HTERT RPE-1 (cell line): ENCODE measurements around the gene ARHGEF6.
"Not testable (repeated sequence)": the region's sequence is repeated elsewhere in the genome, so short reads cannot be mapped to it uniquely, and the experiment has no call there.

Experiments used
- in situ Hi-C: fragments of 300-500 bp; cut with MboI; formaldehyde crosslinking; loops from 4 replicates; pipeline ENCODE4 v1.14.3; 2020; ENCODE audit warnings: low sequenced_read_pairs

ARHGEF6 gene

DNA sequence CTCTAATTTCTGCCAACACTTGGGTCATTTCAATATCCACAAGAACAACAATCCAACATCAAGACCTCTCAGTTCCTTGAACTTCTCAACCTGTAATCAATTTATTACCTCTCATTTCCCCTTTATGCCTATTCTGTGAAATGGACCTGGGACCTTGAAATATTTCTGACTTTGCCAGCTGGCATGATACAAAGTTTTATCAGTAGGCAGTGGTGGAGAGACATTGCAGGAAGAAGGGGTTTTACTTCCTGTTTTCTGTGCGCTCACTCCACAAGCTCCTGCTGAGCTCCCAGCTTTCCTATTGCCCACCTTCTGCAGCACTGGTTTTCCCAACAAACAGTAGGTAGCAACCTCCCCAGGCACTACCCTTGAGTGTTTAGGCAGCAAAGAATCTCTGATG lies 3.5 kb upstream of the ARHGEF6 start:
- in situ Hi-C loops, result no loop called here

DNA sequence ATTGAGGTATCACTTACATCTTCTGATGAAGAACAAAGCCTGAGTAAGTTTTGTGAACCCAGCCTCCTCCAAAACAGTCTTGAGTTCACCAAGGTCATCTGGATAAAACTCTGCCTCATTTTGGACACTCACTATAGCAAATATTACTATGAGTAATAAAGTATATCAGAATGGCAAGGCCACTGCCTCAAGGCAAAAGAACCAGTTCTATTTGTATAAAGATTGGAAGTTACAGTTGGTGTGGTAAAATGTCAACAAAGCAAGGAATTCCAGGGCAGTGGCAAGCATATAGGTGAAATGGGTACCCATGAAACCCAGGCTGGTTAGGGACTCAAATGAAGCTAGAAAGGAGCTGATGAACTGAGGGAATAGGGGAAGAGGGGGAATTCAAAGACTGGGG lies 2.4 kb upstream of the ARHGEF6 start:
- in situ Hi-C loops, result no loop called here

DNA sequence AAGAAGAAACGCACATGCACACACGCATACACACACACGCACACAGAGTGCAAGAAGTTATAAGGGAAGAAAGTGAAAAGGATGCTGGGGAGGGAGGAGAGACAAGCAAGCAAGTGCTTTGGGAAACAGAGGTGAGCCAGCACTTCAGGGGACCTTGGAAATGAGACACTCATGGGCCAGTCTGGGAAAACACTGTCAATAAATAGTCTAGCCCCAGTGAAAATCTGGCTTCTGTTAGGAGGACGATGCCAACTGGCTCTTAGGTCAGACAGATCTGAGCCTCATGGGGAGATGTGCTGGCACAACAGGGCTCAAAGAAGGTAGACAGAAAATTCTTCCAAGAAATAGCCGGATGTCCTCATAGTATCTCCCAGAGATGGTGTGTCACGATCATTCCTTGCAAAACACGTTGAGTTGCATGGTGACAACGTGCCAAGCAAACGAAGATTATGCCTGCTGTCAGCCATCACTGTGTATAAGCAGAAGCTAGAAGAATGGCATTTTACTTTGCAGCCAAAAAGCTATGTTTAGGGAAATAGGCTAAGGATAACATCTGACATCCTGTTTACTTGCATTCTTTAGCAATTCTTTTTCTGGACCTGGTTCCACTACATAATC lies 557 bp upstream of the ARHGEF6 start:
- in situ Hi-C loops, result no loop called here

DNA sequence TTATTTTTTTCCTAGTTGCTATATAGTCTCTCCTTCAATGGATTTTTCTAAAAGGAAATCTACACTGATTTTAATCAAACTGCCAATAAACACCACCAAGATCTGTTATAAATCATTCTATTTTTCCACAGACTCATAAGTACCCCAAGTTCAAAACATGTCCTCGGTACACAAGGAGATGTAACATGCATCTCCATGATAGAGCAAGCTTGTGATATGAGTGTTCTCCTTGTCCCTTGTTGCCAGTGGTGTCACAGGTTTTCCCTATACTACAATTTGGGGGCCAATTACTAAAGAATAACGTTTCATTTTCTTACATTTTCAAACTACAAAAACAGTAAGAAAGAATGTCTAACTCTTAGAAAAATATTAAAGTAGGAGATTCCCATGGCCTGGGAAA lies 491 bp downstream of the ARHGEF6 start:
- in situ Hi-C loops, result no loop called here

DNA sequence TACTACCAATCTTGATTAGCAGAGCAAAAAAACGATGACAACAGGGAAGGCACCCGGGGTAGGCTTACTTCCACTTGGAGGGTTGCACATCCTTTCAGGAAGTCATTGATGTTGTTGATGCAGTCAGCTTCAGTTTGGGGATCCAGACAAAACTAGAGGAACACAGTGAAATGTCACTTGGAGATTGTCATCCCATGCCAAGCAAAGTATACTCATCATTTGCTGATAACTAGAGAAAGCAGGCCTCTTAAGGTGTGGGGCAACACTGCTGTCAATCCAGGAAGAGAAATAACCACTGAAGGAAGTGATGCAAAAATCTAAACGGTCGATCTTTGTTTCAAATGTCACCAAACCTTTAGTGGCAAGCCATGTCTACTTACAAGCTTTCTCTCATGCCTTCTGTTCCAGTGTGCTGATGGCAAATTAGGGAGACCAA lies 1.4 kb downstream of the ARHGEF6 start:
- in situ Hi-C loops, result no loop called here

DNA sequence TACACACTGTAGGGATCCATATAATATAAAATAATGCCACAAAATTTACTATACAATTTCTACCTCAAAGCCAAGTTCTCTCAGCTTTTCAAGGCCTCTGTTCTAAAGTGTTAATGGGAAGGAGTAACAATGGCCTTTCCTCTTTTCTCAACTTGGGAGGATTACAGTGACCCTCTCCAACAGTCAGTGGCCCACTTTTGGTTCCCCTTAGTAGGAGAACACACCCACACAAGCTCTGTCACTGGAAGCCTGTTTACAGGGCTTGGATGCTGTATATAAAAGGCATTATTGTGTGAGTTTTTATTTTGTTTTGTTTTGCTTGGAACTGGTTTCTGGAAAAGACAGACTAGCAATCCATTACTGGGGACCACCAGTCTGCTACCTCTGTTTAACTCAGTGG lies 1.8 kb downstream of the ARHGEF6 start:
- in situ Hi-C loops, result no loop called here

DNA sequence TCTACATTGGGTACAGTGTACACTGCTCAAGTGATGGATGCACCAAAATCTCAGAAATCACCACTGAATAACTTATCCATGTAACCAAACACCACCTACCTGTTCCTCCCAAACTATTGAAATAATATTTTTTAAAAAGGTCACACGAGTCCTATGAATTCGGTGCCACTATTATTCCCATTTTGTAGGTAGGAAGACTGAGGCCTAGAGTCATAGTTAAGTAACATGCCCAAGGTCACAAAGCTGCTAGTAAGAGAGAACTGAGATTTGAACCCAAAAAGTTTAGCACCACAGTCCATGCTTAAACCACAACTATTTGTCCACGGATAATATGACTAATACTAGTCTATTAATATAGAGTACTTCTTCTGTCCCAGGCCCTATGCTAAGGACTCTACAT lies 2.7 kb downstream of the ARHGEF6 start:
- in situ Hi-C loops, result no loop called here

DNA sequence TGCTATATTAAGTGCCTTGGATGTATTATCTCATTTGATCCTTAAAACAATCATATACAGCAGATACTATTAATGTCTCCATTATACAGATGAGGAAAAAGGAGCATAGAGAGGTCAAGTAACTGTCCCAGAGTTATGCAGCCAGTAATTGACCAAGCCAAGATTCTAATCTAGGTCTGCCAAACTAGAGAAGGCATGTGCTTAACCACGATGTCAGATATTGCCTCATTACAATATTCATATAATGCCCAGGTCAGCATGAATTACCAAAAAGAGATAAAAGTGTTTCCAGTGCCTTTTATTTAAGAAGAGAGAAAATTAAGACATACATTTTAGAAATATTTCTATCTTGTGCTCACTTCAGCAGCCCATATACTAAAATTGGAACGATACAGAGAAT lies 7.1 kb downstream of the ARHGEF6 start:
- in situ Hi-C loops, result no loop called here

DNA sequence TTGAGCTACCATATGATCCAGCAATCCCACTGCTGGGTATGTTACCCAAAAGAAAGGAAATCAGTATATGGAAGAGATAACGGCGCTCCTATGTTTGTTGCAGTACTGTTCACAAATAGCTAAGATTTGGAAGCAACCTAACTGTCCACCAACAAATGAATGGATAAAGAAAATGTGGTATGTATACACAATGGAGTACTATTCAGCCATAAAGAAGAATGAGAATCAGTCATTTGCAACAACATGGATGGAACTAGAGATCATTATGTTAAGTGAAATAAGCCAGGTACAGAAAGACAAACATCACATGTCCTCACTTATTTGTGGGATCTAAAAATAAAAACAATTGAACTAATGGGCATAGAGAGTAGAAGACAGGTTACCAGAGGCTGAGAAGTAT lies 8.9 kb downstream of the ARHGEF6 start:
- in situ Hi-C loops, result not testable (repeated sequence)

DNA sequence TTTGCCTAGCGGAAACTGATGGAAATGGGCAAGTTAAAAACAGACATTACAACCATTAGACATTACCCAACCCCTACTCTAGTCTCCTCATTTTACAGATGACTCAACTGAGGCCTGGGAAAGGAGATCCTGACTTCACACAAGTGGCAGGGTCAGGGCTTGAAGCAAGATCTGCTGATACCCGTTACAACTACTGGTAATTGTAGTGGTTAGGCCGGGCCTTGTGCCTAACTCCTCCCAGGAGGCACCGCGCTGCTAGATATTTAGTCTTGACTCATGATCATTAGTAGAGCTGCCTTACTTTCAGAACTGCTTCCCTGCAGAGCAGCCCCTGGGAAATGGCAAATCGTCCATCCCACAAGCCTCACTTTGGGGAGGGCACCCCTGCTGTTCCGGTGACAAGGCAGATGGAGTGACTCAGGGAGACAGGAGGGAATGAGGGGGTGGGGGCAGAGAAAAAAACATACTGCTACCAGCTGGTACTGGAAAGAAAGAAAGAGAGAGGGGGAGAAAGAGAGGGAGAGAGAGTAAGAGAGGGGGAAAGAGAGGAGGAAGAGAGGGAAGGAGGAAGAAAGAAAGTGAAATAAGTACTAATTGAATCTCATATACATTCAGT lies 12.2 kb downstream of the ARHGEF6 start:
- in situ Hi-C loops, result no loop called here

DNA sequence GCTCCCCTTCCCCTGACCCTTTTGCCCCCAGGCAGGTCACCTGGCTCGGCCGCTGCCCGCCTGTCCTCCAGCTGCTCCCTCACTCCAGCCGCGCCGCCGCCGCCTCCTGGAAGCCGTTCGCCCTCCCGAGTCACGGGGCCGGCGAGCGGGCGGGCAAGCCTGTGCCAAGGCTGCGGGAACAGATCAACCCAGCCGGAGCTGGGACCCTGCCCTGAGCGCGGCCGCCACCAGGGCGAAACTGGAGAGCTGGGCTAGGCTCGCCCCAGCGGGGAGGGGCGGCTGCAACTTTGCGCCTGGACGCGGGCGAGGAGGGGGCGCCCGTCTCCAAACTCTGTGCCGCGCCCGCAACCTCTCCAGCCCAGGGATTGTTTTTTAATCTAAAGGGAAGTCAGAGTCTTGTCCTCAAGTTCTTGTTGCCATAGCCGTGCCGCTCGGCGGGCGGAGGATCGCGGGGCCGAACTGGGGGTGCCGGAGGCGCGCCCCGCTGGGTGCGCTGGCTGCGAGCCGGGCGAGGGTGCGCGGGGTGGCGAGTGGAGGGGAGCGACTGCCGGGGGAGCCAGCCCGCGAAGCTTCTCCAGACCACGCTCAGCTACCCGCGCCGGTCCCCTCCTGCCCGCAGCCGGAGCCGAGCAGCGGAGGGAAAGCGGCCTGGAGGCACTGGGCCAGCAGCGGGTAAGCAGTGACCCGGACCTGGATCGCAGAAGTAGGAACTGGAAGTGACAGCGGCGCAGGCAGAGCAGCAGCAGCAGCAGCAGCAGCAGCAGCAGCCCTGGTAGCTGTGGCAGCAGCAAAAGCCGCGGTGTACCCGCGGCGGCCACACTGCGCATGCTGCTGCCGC lies 13.4 kb downstream of the ARHGEF6 start:
- in situ Hi-C loops, result no loop called here

DNA sequence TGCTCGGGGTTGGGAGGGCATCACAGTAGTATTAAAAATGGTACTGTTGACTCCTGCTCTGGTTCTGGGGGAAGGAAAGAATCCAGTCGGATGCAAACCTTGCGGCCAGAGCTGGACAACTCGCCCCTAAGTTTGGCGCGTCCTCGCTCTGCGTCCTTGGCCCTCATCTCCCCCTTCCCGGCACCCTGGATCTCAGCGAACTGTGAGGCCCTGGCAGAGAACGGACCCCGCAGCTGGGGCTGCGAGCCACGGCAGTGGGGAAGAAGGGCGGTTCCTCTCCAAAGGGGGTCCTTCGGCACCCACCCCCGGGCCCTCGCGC lies 14.0 kb downstream of the ARHGEF6 start:
- in situ Hi-C loops, result no loop called here

DNA sequence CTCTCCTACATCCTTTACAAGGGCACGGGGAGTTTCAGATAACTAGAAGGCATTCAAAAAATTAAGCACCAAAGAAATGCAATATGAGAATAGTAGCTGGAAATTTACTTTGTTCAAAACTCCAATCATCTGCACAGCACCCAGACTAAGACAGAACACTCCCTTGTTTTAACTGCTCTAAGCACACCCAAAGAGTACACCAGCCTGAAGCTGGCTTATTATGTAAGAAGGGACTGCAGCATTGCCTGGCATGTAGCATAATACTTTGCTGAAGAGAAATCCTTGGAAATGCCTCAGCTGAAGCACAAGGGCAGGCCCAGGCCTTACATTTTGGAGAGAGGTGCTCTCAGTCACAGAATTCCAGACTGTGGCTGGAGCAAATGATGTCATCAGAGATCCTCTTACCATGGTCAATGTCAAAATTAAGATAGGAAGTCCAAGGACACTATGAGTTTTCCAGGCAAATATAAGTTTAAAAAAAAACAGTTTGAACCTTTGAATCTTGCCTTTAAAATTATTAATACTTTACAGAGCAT lies 14.8 kb downstream of the ARHGEF6 start:
- in situ Hi-C loops, result no loop called here

DNA sequence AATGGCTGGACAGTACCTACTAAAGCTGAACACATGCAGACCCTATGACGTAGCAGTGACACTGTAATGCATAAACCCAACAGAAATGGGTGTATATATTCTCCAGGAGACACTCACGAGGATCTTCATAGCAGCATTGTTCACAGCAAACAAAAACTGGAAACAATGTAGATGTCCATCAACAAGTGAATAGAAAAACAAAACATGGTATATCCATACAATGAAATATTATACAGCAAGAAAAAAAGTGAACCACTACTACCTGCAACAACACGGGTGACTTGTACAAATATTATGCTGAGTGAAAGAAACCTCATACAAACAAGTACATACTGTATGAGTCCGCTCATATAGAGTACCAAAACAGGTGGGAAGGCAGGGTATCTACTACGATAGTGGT lies 16.5 kb downstream of the ARHGEF6 start:
- in situ Hi-C loops, result no loop called here

DNA sequence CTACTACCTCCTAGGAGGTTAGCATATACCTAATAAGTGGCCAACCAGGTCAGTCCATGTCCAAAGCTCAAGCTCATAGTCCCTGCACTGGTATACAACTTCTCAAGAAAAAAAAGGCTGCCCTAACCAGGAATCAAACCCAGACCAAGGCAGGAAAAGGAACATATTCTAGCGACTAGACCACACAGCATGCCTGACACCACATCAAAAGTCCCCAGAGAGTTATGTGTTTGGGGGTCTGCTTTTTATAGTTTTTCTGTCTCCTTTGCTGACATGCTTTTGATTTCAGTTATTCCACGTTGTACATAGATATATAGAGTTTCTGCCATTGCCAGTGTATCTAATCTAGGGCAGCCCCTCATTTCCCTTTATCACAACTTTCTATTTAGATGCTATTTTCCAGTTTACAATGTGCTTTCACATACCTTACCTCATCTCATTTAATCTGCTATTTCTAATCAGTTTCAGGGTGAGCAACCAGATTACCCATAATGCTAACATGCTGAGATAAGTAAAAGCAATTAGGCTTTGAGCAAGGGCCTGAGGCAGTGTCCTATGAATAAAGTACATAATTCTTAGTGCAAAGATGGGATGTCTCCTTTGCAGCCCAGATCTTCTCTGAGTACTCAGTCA lies 17.8 kb downstream of the ARHGEF6 start:
- in situ Hi-C loops, result no loop called here

DNA sequence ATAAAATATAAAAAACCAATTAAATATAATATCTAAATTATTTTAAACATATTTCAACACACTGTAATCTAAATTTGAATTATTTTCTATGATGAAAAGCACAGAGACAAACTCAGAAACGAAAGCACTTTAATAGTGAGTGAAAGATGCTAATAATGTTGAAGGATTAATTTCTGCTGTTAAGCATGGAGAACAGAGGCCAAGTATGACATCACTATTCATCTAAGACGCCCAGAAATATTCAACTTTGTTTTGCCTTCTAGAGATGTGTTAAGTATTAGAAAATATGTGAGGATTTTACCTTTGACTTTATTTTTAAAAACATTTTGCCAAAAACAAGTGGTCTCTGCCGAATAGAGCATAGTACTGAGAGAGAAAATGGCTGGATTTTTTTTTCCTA lies 19.3 kb downstream of the ARHGEF6 start:
- in situ Hi-C loops, result no loop called here

DNA sequence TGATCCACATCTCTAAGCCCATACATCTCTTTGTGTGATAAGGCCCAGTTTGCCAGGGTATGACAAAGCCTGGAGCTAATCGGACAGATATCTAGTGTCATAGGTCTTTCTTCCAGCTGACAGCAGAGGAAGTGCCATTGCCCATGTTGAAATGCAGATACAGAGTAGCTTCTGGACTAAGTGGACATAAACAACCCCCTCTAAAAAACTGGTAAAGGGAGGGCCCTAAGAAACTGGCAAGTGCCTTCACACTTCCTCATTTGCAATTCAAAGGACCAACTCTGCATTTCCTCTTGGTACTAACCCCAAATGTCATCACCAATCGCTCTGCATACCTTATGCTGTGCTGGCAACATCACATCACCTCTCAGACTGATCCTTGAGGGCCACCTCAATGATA lies 20.8 kb downstream of the ARHGEF6 start:
- in situ Hi-C loops, result no loop called here

DNA sequence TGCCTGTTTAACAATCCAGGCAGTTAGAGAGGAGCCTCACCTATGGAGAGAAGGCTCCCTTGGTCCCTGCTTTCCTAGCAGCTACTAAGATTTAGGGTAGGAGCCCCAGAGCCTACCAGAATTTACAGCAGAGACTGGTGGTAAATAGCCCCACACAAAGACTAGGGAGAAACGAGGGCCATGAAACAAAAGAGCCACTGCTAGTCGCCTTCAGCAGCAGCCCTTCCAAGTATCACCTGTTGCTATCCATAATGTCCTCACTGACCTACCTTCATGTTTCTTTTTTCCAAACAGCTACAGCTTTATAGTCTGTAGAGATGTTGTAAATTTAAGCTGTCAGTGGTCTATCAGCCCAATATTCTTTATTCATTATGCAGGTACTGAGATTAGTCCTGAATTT lies 25.3 kb downstream of the ARHGEF6 start:
- in situ Hi-C loops, result no loop called here

DNA sequence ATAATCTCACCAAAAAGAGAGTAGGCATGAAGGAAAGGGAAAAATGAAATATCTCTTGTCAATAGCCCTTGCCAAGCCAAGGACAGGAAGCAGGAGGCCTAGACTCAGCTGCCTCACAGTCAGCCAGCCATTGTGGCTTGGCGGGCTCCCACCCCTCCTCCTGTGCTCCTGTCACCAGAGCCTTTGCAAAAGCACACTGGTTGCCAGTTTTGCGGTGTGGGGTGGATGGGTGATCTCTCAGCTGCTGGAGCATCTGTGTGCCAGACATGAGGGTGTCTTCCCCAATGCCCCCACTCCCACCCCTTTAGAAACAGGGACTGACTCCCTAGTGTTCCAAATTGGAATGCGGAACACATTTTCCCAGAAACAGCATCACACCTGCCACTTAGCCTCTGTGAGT lies 26.1 kb downstream of the ARHGEF6 start:
- in situ Hi-C loops, result no loop called here

DNA sequence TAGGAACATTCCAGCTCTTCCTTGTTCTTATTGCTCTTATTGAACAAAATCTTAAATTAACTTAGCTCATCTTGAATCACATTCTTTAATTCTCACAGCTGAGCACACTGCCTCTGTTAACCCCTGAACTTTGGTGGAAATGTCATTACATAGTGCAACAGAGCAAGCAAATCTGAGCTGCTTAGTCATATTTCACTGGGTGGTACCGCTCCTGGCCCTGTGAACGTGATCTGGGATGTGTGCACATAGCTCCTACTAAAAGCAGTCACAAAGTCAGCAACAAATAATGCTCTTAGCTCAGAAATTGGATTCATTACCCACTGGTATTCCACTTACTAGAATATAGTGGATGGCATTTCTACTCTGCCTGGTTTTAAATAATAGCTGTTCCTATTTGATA lies 27.9 kb downstream of the ARHGEF6 start:
- in situ Hi-C loops, result no loop called here

DNA sequence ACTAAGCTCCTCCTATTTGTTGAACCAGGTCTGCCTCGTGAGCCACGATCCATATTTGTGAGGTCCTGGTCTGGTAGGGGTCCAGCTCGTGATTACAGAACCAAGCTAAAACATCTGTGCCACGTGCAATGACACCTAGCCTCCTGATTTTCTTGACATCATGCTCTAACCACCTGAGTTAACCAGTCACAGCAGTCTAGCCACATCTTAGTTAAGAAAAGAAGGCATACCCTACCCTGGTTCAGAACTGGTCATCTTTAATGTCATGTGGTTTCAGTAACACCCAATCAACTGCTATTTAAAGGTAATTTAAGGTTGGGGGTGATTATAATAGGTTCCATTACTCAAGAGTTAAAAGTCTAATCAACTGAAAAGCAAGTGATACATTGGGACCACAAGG lies 28.4 kb downstream of the ARHGEF6 start:
- in situ Hi-C loops, result no loop called here

DNA sequence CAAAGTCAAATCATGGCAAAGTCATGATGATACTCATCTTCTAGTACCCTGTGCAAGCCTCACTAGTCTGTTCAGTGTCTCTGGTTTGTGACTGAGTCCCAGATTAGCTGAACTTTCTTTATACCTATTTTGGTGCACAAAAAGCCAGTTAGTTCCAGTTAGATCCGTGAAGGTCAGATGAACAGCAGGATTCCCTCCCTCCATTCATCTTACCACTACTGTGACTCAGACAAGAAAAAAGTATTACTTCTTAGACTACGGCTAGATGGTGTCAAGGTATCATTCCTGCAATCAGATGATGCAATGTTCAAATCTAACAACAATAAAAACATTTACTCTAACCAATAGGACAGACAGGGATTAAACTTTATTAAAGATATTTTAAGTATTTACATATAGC lies 30.4 kb downstream of the ARHGEF6 start:
- in situ Hi-C loops, result no loop called here
